MCF 10A (cell line): Measurements from ENCODE around the gene PRKN. TPM values are rescaled to one million over a fixed set of nuclear protein-coding genes. Genes with fewer than 3 reads are reported as not detected.

Experiments
- BruUV-seq: library from RNA; stranded (reverse); fragments of 400-500 nt; replicated peaks from 2 replicates; lab custom pipeline; 2021; lab: Mats Ljungman, UMichigan
- CTCF ChIA-PET: fragments of 300-600 bp; sonication (Branson Sonifier 250); formaldehyde crosslinking; extraction: SDS; loops from one replicate; lab custom pipeline; 2021; ENCODE audit warnings: antibody characterized with exemption, inconsistent platforms; lab: Yijun Ruan, JAX
- POLR2A ChIA-PET: fragments of 300-600, 350-650 bp; sonication (Branson Sonifier 250); formaldehyde crosslinking; extraction: SDS; loops from one replicate; lab custom pipeline; 2020; ENCODE audit warnings: antibody characterized with exemption, inconsistent platforms; lab: Yijun Ruan, JAX
- DNase-seq: peaks from one replicate; pipeline ENCODE4 v3.0.0-alpha.2; 2018; ENCODE audit not compliant: unreplicated experiment
- H3K27ac Mint-ChIP-seq: one replicate; pipeline ENCODE4 v1.8.0; 2022; ENCODE audit warnings: mild to moderate bottlenecking, low read depth, mixed read lengths; ENCODE audit not compliant: unreplicated experiment
- H3K27me3 Mint-ChIP-seq: one replicate; pipeline ENCODE4 v1.8.0; 2022; ENCODE audit warnings: mixed read lengths; ENCODE audit not compliant: insufficient read depth, unreplicated experiment
- H3K36me3 Mint-ChIP-seq: one replicate; pipeline ENCODE4 v1.8.0; 2022; ENCODE audit warnings: mild to moderate bottlenecking, moderate library complexity, mixed read lengths; ENCODE audit not compliant: insufficient read depth, unreplicated experiment
- H3K4me1 Mint-ChIP-seq: one replicate; pipeline ENCODE4 v1.8.0; 2022; ENCODE audit warnings: mixed read lengths; ENCODE audit not compliant: insufficient read depth, unreplicated experiment
- H3K4me3 Mint-ChIP-seq: one replicate; pipeline ENCODE4 v1.8.0; 2022; ENCODE audit warnings: mild to moderate bottlenecking, moderate library complexity, mixed read lengths; ENCODE audit not compliant: unreplicated experiment
- H3K9me3 Mint-ChIP-seq: one replicate; pipeline ENCODE4 v1.8.0; 2022; ENCODE audit warnings: mixed read lengths; ENCODE audit not compliant: unreplicated experiment
- CTCF ChIP-seq: fragments of 200-600 bp; IDR thresholded peaks from one replicate; pipeline ENCODE4 v1.8.0; 2022; ENCODE audit warnings: antibody characterized with exemption, mild to moderate bottlenecking; ENCODE audit not compliant: unreplicated experiment
- intact Hi-C: fragments of 100-400 bp; cut with micrococcal nuclease; formaldehyde crosslinking; loops from 2 replicates; pipeline ENCODE4 v1.14.1; 2022
- total RNA-seq: library from RNA; stranded (reverse); gene quantifications from 2 replicates; pipeline ENCODE4 v1.2.3, GENCODE V29; 2022

The PRKN gene
- total RNA-seq, 1 experiment from 2014 or later: 2.5 TPM

- no peak for DNase-seq
- H3K27ac Mint-ChIP-seq: no peak overlapping the region
- ChIA-PET POLR2A (no interaction called here), CTCF (interaction anchor here (0.6 to 0.7 kb wide), 2 partner anchors 14 to 91 kb away, joined by 3 to 5 read pairs; no protein-coding TSS in a partner anchor)
- H3K27me3 Mint-ChIP-seq: no peaks in the 10 kb centered on the region
- no peaks in the 10 kb centered on the region for H3K36me3 Mint-ChIP-seq
- intact Hi-C loops: no loop called here
- H3K4me3 Mint-ChIP-seq: no peak overlapping the region
- H3K9me3 Mint-ChIP-seq: no peaks in the 10 kb centered on the region
- TF ChIP-seq CTCF: no peak
- no TSS peak for BruUV-seq
- no peaks in the 10 kb centered on the region for H3K4me1 Mint-ChIP-seq
Observed at GRCh38 chr6:161660666-161661571, 1066.6 kb downstream of the PRKN start.

- intact Hi-C loops: no loop called here
- H3K27ac Mint-ChIP-seq: no peak overlapping the region
- DNase-seq: no peak
- no peaks in the 10 kb centered on the region for H3K9me3 Mint-ChIP-seq
- H3K4me3 Mint-ChIP-seq: no peak overlapping the region
- peaks cover 4% of the 10 kb centered on the region for H3K36me3 Mint-ChIP-seq
- BruUV-seq: no TSS peak
- ChIA-PET CTCF (no interaction called here), POLR2A (no interaction called here)
- H3K4me1 Mint-ChIP-seq: no peaks in the 10 kb centered on the region
- TF ChIP-seq CTCF: no peak
- H3K27me3 Mint-ChIP-seq: no peaks in the 10 kb centered on the region
Observed at GRCh38 chr6:161658211-161658610, 1069.4 kb downstream of the PRKN start.

- BruUV-seq: no TSS peak
- POLR2A ChIA-PET: no interaction called here
Observed at GRCh38 chr6:161654209-161654608, 1073.4 kb downstream of the PRKN start.

More at GRCh38 chr6:161654209-161654608, 1073.4 kb downstream of the PRKN start:
- no peaks in the 10 kb centered on the region for H3K4me1 Mint-ChIP-seq
- H3K4me3 Mint-ChIP-seq: no peak overlapping the region
- intact Hi-C loops: no loop called here
- CTCF ChIA-PET: interaction anchor here (0.5 kb wide), 1 partner anchor 103 kb away, joined by 3 read pairs; no protein-coding TSS in a partner anchor
- peaks cover 4% of the 10 kb centered on the region for H3K36me3 Mint-ChIP-seq
- H3K27me3 Mint-ChIP-seq: no peaks in the 10 kb centered on the region
- no peak for DNase-seq
- no peaks in the 10 kb centered on the region for H3K9me3 Mint-ChIP-seq
- TF ChIP-seq CTCF: no peak
- H3K27ac Mint-ChIP-seq: no peak overlapping the region
